GM21619 (cell line): ENCODE measurements around the gene GJB5.
"Not testable (repeated sequence)": the region's sequence is repeated elsewhere in the genome, so short reads cannot be mapped to it uniquely, and the experiment has no call there.

Source experiments
- ATAC-seq: cut with Tn5 transposase; IDR thresholded peaks from one replicate; pipeline ENCODE4 v1.9.1; 2021; ENCODE audit not compliant: unreplicated experiment

GJB5 gene

GRCh38 chr1:34773114-34773513 is 18.3 kb downstream of the GJB5 start:
- ATAC-seq = not testable (repeated sequence)

GRCh38 chr1:34774957-34775356 is 20.1 kb downstream of the GJB5 start:
- ATAC-seq = no peak

GRCh38 chr1:34776911-34777310 is 22.1 kb downstream of the GJB5 start:
- no peak for ATAC-seq

GRCh38 chr1:34777519-34778321 is 22.9 kb downstream of the GJB5 start:
- no peak for ATAC-seq

GRCh38 chr1:34778381-34778780 is 23.5 kb downstream of the GJB5 start:
- ATAC-seq = no peak

GRCh38 chr1:34779005-34779404 is 24.2 kb downstream of the GJB5 start:
- ATAC-seq = no peak

- ATAC-seq = no peak
Measured at GRCh38 chr1:34779526-34779925, 24.7 kb downstream of the GJB5 start.

GRCh38 chr1:34779962-34780361 is 25.1 kb downstream of the GJB5 start:
- ATAC-seq = no peak

GRCh38 chr1:34780528-34780927 is 25.7 kb downstream of the GJB5 start:
- no peak for ATAC-seq

- no peak for ATAC-seq
Measured at GRCh38 chr1:34781071-34781843, 26.4 kb downstream of the GJB5 start, which contains the start of gene GJB3. TSS of gene GJB3 (plus strand) at chr1:34781214. CDS start at chr1:34784763, 3,549 bp downstream.

- no peak for ATAC-seq
Measured at GRCh38 chr1:34781844-34782391, 27.1 kb downstream of the GJB5 start.

GRCh38 chr1:34784751-34785221 is 29.9 kb downstream of the GJB5 start:
- no peak for ATAC-seq

- ATAC-seq = no peak
Measured at GRCh38 chr1:34785231-34785874, 30.5 kb downstream of the GJB5 start.

GRCh38 chr1:34785875-34786470 is 31.1 kb downstream of the GJB5 start:
- no peak for ATAC-seq

- ATAC-seq = peak; percentile 77
Measured at GRCh38 chr1:34786521-34787325, 31.9 kb downstream of the GJB5 start.

- ATAC-seq = no peak
Measured at GRCh38 chr1:34787461-34788420, 32.9 kb downstream of the GJB5 start.

GRCh38 chr1:34790985-34791384 is 36.1 kb downstream of the GJB5 start:
- ATAC-seq = no peak

GRCh38 chr1:34792424-34792823 is 37.6 kb downstream of the GJB5 start:
- no peak for ATAC-seq
